HL-60/S4 treated with retinoic acid at 250 ng/mL for 4 days and 3 days (cell line): ENCODE data around the gene ADARB1.

ENCODE experiments used
- in situ Hi-C: fragments of 300-500 bp; cut with MboI; formaldehyde crosslinking; loops from 2 replicates; pipeline ENCODE4 v1.7.0; 2022; ENCODE audit warnings: low sequenced_read_pairs

The ADARB1 gene

GRCh38 chr21:45073301-45074047 lies 906 bp upstream of the ADARB1 start:
- in situ Hi-C loops, result no loop called here

- in situ Hi-C loops, result no loop called here
These were observed 627 bp downstream of the ADARB1 start for GRCh38 chr21:45074818-45075595.

GRCh38 chr21:45075596-45076244 lies 1.3 kb downstream of the ADARB1 start:
- in situ Hi-C loops, result no loop called here

GRCh38 chr21:45076245-45076711 lies 1.9 kb downstream of the ADARB1 start:
- in situ Hi-C loops, result no loop called here

GRCh38 chr21:45078371-45078770 lies 4.0 kb downstream of the ADARB1 start:
- in situ Hi-C loops, result no loop called here

GRCh38 chr21:45078877-45079281 lies 4.5 kb downstream of the ADARB1 start:
- in situ Hi-C loops, result no loop called here

GRCh38 chr21:45079351-45079750 lies 5.0 kb downstream of the ADARB1 start:
- in situ Hi-C loops, result no loop called here

GRCh38 chr21:45080232-45080631 lies 5.9 kb downstream of the ADARB1 start:
- in situ Hi-C loops, result no loop called here

- in situ Hi-C loops, result no loop called here
These were observed 6.4 kb downstream of the ADARB1 start for GRCh38 chr21:45080639-45081414.

- in situ Hi-C loops, result no loop called here
These were observed 7.3 kb downstream of the ADARB1 start for GRCh38 chr21:45081636-45082035.

- in situ Hi-C loops, result no loop called here
These were observed 8.4 kb downstream of the ADARB1 start for GRCh38 chr21:45082736-45083135.

GRCh38 chr21:45084121-45084520 lies 9.7 kb downstream of the ADARB1 start:
- in situ Hi-C loops, result no loop called here

GRCh38 chr21:45084881-45085536 lies 10.6 kb downstream of the ADARB1 start:
- in situ Hi-C loops, result no loop called here

- in situ Hi-C loops, result no loop called here
These were observed 11.3 kb downstream of the ADARB1 start for GRCh38 chr21:45085700-45086099.

- in situ Hi-C loops, result no loop called here
These were observed 12.1 kb downstream of the ADARB1 start for GRCh38 chr21:45086337-45086958.

GRCh38 chr21:45087022-45087823 lies 12.8 kb downstream of the ADARB1 start:
- in situ Hi-C loops, result no loop called here

- in situ Hi-C loops, result no loop called here
These were observed 13.7 kb downstream of the ADARB1 start for GRCh38 chr21:45088116-45088515.

- in situ Hi-C loops, result no loop called here
These were observed 14.3 kb downstream of the ADARB1 start for GRCh38 chr21:45088729-45089128.

GRCh38 chr21:45089964-45090363 lies 15.6 kb downstream of the ADARB1 start:
- in situ Hi-C loops, result no loop called here
